ENCODE measurements around the gene ANKRD27.

DNA sequence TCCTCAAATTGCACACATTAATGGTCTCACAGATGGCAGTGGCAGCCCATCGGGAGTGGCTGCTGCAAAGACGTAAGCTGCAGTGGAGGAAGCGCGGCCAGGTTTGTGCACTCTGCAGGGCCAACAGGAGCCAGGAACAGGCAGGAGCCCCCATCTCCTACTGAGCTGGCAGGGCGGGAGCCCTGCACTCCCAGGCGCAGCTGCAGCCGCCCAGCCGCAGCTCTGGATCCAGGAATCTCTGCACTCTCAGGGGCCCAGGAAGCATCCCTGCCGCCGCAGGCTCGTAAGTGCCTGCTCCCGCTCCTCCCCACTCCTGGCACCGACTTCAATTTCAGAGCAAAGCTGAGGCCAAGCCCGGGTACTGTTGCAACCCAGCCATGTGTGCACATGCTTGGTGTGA, 37.5 kb downstream of the ANKRD27 start:
- TF ChIP-seq, protein P1, sequence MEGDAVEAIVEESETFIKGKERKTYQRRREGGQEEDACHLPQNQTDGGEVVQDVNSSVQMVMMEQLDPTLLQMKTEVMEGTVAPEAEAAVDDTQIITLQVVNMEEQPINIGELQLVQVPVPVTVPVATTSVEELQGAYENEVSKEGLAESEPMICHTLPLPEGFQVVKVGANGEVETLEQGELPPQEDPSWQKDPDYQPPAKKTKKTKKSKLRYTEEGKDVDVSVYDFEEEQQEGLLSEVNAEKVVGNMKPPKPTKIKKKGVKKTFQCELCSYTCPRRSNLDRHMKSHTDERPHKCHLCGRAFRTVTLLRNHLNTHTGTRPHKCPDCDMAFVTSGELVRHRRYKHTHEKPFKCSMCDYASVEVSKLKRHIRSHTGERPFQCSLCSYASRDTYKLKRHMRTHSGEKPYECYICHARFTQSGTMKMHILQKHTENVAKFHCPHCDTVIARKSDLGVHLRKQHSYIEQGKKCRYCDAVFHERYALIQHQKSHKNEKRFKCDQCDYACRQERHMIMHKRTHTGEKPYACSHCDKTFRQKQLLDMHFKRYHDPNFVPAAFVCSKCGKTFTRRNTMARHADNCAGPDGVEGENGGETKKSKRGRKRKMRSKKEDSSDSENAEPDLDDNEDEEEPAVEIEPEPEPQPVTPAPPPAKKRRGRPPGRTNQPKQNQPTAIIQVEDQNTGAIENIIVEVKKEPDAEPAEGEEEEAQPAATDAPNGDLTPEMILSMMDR (IDR thresholded peaks at IDR 0.05): no peak
- TF ChIP-seq POLR2A (IDR thresholded peaks at IDR 0.05): no peak

All from esophagus squamous epithelium (tissue), 4 donors.